GM21423 (cell line): ENCODE data around the gene MGAT5B.

Source experiments
- ATAC-seq: cut with Tn5 transposase; IDR thresholded peaks from one replicate; pipeline ENCODE4 v1.9.1; 2021; ENCODE audit warnings: mild to moderate bottlenecking, moderate library complexity; ENCODE audit not compliant: unreplicated experiment

MGAT5B gene

DNA sequence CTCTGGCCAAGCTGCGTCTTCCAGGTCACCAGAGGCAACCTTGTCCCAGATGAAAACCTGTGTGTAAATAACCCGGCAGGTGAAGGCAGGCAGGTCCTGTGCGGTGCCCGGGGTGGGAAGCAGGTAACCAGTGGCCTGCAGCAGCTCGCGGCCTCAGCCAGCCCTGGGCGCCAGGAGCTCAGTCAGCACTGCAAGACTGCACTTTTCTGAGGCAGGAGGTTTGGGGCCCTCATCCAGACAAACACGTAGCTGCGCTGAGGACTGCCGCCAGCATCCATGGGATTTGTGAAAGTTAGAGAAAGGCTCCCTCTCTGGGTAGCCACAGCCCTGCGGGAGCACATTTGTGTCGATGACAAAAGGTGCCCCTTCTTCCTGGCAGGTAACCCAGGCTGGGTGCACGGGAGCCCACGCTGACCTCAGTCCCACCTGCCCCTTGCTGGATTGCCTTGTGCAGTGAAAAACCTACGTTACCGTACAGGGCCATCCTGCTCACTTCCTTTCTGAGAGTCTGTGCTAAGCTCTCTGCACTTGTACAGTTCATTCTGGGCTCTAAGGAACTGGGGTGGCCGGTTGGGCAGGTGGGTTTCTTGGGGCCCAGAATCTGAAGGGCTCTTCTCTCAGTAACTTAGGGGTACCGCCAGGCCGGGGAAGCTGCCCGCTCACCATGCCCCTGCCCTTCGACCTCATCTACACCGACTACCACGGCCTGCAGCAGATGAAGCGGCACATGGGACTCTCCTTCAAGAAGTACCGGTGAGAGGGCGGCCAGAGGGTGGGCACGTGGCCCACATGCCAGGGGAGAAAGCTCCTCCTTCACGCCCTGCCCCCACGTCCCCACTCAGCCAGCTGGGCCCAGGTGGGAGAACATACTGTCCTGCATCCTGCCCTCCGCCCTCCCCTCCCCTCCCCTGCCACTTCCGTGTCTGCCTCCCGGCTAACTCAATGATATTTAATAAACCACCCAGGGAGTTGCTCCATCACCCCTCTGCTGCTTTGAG, 56.4 kb downstream of the MGAT5B start:
- ATAC-seq: no peak

DNA sequence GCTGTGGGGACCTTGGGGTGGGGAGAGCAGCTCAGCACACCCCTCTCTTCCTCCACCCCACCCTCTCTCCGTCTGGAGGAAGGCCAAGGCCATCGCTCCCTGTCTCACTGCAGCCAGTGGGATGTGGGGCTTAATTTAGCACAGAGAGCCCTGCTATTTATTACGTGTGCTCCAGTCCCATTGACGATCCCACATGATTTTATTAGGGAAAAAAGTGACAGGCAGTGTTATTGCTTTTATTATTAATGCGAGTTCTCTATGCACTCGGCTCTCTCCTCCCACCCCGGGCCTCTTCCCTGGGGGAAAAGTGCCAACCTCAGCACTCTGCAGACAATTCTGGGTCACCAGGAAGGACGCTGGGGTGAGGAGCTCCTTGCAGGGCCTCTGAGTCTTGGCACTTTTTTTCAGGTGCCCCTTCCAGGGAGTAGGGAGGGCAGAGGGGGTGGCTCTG, 57.3 kb downstream of the MGAT5B start:
- no peak for ATAC-seq

DNA sequence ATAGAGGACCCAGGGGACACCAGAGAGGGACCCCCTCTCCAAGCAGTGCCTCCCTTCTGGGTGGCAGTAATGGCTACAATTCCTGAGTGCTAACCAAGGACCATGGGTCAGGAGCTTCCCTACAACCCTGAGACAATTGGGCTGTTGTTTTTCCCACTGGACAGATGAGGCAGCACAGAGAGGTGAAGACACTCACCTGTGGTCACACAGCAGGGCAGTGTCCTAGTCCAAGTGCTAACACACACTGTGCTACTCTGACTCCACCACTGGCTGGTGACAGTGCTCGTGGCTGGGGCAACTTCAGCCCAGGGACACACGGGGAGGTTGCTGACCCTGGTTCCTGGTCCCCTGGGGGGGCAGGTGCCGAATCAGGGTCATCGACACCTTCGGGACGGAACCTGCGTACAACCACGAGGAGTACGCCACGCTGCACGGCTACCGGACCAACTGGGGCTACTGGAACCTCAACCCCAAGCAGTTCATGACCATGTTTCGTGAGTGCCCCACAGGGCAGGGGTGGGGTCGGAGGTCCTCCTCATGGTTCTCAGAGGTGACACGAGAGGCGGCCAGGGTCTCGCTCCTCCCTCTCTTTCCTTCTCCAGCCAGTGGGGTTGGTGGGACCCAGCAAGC, 58.1 kb downstream of the MGAT5B start:
- no peak for ATAC-seq

DNA sequence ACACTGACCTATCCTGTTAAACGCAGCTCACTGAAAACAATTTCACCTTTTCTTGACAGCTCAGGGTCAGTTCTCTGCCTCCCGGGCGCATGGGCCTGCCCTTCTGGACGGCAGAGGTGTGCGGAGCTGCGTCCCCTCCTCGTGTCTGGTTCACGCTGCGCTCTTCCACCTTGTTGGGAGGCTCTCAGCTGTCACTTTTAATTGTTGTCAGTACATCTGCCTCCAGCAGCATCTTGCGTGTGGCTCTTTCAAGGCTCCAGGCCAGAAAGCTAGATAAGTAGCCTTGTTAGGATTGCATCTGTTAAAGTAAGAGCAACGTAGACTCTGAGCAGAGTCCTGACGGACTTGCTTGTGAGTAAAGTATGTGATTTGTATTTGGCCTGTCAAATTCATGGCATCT, 59.4 kb downstream of the MGAT5B start:
- no peak for ATAC-seq

DNA sequence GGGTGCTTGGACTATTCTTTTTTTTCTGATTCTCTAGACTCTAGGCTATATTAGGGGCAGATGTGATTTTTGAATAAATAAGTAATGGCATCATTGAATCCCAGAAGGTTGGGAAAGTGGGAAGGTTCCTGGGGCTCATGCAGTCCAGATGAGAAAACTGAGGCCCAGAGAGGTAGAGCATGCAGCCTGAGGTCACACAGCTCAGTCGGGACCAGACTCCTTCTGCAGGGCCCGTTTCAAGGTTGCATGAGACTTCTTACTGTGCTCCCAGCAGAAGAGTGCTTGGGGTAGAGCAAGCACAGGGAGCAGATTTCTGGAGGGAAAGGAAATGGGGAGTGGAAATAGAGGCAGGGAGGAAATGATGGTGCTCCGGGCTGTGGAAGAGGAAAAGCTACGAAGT, 59.8 kb downstream of the MGAT5B start:
- ATAC-seq: no peak

DNA sequence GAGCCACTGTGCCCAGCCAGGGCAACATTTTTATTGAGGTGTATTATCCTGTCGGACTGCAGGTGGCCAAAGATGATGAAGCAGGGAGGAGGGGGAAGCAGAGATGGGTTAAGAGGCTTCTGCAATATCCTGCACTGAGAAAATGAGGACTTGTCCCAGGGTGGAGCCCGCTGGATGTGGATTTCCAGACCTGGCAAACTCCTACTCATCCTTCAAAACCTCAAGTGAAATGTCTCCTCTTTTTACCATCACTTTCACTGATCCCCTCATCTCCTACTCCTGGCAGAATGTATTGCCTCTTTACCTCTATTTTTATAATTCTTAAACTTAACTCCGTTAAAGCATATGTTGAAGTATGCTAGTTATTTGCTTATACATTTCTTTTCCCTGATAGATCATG, 60.9 kb downstream of the MGAT5B start:
- no peak for ATAC-seq

DNA sequence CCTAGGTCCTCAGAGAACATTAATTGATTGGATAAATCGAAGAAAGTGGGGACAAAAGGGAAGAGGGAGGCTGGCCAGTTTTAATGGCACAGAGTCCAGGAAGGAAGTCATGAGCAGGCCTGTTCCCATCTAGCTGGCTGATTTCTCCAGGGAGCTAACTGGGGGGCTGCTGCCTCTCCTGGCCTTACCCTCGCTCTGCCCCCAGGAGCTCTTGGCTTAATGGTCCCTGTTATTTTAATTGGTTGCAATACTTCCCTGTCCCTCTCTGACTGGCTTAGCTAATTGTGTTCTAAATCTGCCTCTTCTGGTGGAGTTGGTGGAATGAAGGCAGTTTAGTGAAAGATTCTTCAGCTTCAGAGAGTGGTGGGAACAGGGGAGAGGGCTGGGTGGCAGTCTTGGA, 61.4 kb downstream of the MGAT5B start:
- no peak for ATAC-seq

DNA sequence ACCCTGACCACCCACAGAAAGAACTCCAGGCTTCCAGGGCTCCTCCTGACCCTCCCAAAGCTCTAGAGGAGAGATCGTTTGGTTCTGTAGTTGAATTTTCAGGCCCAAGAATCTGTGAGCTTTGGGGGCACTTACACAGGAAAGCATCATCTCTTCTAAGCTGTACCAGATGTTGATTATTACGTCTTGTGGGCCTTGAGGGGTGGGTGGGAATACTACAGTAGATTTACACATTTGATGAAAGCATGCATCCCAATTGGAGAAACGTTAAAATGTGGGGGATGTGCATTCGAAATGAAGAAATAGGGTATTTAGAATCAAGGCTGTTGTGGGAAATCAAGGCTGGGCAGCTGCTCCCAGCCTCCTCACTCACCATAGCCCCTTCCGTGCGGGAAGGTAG, 61.9 kb downstream of the MGAT5B start:
- ATAC-seq: no peak

DNA sequence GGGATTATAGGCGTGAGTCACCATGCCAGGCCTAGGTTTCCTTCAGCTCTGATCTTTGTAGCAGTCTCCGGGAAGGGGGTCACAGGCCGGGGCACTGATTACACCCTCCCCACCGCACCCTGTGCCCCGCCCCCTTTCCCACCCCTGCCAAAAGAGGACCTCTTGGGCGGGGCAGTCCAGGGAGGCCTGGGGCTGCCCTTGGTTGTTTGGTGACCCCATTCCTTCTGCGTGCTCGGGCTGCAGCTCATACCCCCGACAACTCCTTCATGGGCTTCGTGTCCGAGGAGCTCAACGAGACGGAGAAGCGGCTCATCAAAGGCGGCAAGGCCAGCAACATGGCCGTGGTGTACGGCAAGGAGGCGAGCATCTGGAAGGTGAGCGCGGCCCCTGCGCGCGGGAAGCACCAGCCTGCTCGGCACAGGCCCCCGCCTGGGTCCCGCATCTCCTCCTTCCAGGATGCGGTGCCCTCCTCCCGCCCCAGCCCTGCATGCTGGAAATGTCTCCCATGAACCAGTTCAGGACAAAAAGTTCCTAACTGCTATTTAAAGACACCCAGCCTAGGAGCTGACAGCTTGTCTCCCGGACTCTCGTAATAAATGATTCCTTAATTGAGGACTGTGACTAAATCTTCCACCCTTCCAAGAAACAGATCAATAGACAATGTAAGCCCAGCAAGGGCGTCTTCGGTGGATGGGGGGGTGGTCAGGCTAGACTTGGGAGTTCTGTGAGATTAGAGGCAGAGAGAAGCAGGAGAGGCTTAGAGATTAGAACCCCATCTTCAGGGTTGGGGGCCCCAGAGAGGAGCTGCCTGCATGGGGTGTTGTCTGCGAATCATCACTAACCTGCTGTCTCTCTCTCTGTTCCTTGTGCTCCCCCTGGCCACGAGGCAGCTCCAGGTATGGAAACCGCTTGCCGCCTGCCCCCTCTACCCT, 64.5 kb downstream of the MGAT5B start:
- ATAC-seq: no peak

DNA sequence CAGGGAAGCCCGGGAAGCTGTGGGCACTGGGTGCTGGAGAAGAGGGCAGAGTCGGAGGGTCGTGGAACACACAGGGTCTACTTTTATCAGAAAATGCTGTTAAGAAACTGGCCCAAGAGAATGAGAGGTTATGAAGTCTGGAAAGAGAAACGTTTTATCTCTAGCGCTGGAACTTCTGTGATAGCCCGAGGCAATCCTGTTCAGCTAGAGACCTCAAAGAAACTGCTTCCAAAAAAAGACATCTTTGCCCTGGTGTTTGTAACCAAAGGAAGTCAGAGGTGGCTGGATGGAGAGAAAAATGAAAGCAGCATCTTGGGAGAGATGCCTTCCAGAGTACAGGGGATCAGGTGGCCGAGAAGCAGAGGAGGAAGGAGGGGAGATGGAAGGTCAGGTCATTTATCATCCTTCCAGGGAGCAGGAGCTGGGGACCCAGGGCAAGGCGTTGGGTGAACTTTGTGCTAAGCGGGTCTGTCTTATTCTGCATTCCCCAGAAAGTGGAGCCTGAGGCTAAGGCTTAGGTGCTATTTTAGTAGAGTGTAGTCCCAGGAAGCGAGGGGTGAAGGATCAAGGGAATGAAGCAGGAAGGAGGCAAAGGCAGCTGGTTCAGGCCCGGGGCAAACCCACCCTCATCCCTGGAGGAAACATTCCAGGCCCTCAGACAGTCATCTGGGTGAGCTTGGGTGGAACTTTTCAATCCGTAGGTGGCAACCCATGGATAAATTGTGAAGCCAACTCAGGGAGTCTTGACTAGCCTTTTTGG, 66.5 kb downstream of the MGAT5B start:
- no peak for ATAC-seq

DNA sequence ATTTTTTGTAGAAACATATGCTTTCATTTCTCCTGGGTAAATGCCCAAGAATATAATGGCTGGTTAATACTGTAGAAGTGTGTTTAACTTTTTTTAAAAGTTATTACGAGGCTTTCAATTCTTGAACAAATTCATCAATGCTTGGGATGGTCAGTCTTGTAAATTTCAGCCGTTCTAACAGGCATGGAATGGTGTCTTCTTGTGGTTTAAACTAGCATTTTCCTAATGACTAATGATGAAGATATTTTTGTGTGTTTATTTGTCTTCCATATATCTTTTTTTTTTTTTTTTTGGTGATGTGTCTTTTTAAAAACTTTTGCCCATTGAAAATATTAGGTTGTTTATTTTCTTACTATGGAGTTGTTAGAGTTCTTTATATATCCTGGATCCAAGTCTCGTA, 67.1 kb downstream of the MGAT5B start:
- ATAC-seq: no peak

DNA sequence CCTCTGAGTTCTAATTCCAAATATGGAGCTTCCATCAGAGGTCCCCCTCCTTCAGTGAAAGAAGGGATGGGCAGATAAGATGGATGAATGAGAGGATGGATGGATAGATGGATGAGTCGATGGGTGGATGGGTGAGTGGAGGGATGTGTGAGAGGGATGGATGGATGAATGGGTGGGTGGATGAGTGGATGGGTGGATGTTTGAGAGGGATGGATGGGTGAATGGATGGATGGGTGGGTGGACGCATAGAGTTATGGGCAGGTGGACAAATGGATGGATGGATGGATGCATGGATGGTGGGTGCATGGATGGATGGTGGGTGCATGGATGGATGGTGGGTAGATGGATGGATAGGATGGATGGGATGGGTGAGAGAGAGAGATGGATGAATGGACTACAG, 69.0 kb downstream of the MGAT5B start:
- no peak for ATAC-seq

DNA sequence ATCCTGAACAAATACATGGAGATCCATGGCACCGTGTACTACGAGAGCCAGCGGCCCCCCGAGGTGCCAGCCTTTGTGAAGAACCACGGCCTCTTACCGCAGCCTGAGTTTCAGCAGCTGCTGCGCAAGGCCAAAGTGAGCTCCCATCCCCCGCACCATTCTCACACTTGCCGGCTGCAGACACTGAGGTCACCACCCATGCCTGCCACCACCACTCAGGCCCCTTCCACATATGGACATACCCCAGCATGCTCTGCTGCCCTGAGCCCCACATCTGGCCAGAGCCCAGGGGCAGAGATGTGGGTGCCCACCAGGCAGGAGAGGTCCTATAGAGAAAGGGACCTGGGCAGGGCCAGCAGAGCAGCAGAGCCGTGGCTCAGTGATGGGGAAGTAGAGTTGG, 69.8 kb downstream of the MGAT5B start:
- ATAC-seq: no peak

DNA sequence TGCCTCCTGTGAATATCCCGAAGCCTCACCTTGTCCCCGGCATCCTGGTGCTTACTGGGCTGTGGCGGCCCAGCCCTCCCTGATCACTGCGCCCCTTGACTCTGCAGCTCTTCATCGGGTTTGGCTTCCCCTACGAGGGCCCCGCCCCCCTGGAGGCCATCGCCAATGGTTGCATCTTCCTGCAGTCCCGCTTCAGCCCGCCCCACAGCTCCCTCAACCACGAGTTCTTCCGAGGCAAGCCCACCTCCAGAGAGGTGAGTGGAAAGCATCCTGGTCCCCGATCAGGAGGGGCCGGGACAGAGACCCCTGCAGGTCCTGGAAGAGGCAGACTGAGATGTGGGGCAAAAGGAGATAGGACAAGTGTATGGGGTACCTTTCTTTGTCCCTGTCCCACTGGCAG, 72.1 kb downstream of the MGAT5B start:
- ATAC-seq: no peak

DNA sequence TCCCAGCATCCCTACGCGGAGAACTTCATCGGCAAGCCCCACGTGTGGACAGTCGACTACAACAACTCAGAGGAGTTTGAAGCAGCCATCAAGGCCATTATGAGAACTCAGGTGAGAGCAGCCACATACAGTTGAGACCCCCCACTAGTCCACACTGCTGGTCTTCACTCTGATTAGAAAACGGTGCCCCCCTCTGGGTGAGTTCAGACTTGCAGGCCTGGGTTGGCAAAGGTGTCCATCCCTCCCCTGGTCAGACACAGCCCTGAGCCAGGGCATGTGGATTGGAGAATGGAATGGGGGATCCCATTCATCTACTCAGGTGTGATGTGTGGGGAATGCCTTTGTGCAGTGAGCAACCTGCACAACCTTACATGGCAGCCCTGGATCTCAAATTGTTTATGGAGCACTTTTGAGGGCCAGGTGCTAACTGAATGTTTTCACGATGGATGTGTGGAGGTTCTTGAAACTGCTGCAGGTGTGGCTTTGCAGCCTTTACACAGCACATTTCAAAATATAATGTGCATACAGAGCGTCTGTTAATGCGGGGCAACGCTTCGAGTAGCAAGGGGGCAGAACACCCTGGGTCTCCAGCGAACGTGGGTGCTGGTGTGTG, 72.6 kb downstream of the MGAT5B start:
- no peak for ATAC-seq

DNA sequence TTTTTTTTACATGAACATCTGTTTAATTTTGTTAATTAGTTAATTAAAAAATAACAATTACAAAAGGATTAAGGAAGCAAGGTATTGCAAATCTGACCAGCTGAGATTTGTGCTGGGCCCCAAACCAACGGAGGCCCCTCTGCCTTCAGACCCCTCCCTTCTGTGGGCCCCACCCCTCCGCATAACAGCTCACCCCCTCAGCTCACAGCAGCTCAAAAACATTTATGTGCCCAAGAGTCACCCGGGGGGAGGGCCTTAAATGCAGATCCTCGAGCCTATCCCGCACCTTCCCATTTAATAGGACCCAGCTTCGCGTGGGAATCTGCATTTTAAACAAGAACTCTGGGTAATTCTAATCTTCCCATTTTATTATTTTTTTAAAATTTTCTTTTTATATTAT, 75.0 kb downstream of the MGAT5B start:
- ATAC-seq: no peak

DNA sequence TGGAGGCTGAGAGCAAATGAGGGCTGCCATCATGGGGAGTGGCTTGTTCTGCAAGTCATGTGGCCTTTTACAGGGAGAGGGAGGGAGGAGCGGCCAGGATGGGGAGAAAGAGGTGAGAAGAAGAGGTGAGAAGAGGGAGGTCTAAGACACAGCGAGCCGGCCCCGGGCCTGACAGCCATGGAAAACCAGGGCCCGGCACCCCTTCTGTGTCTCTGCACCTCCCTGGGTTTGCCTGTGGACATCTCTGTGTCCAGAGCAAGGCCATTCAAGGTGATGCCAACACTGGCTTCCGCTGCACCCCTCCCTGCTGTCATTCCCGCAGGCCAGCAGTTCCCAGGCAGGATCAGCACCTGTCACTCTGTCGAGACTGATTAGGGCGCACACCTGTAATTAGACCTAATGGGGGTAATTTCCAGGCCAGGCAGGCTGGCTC, 75.6 kb downstream of the MGAT5B start:
- no peak for ATAC-seq

DNA sequence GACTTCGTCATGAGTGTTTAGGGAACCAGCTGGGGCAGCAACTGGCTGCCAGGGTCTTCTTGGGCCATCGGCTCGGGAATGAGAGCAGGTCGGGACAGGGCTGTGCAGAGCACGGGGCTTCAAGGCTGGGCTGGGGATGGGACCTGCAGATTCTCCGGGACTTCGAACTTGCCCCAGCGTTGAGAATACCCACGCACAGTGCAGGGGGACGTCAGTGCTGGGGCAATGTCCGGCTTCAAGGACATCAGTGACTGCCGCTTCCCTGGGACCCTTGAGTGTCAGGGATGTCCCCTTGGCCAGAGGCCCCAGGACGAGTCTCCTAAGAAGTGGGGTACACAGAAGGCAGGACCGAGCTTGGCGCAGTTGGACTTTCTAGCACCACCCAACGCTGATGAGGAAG, 76.3 kb downstream of the MGAT5B start:
- no peak for ATAC-seq

DNA sequence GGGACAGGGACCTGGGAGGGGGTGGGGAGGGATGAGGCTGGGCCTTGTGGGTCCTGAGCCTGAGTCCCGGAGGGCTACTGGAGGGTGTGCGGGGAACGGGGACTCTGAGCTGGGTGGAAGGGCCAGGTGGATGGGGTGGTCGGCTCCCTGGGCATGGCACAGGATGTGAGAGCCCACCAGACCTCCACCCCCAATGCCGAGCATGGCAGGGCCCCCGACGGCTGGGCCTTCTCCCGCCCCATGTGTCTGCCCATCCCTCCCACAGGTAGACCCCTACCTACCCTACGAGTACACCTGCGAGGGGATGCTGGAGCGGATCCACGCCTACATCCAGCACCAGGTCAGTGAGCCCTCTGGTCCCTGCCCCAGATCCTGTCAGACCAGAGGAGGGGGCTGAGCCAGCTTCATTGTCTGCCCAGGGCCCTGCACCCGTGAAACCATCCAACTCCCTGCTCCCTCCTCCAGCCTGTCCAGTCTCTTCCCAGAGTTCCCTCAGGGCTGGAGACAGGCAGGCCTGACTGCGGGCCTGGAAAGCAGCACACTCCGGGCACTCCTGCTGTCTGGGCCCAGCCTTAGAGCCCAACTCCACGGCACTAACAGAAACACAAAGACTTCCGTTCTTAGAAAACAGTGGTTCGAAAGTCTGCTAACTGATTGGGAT, 78.0 kb downstream of the MGAT5B start:
- no peak for ATAC-seq

DNA sequence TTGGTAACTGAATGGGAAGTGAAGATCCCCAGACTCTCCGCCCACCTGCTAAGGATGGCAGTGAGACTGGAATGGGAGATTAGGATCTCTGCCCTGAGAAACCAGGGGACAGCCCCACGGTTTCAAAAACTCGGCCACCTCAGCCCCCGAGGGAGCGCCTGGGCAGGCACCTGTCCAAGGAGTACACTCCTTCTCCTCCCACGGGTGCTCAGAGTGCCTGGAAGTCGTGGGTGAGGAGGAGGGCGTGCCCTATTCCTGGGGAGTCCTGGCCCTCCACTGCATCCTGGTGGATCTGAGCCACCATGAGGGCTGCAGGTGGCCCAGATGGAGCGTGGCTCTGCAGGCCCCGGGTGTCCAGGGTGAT, 78.5 kb downstream of the MGAT5B start:
- no peak for ATAC-seq
